Measurements from ENCODE around the gene PITX2.
A peak's percentile ranks its signal among the peaks of the same experiment; 100 is the strongest.

The PITX2 gene

DNA sequence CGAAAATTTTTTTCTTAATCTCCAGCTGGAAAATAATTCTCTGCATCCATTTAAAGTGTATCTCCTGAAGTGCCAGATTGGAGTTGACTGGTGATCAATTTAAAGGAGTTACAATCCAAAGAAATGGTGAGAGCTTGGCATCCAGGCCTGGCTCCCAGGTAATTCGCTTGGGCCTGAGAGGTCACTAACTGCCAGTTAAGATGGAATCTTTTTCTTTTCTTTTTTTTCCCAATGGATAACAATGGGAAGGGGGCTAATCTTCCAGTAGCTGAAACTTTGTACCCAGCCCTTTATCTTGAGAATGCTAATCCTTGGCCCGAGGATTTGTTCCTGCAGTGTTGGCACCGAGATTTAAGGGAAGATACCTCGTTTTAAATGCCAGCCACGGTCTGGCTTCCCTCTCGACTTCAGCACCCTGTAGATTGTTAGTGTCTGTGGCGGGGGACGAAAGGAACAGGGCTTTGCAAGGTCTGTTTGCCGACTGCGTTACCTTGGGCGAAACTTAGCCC lies 13.3 kb upstream of the PITX2 start:
- no peak for DNase-seq

DNA sequence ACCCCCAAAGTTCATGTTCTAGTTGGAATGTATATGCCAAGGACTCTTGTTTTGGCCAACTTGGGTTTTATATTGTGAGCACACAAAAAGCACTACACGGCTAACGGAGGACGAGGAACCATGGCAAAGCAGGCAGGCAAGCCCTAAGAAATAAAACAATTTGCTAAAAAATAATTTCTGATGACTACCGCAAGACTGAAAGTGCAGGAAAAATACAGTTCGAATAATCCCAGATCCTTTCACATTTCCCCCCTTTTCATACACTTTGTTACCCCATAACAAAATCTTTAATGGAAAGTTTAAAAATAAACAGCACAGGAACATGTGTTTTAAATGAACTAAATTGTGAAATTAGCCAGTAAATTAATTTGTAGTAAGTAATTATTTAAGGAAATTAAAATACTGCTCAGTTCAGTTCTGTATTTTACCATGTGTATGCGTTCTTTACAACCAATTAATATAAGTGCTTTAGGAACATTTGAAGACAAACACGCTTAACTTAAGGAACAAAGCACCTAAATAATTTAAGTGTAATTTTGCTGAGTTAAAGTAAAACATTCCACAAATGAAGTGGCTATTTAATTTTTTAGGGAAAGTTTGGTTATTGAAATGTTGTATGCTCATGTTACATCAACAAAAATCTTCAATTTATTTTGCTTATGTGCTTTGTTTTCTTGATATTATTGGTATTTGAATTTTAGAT lies 12.4 kb upstream of the PITX2 start:
- no peak for DNase-seq

GRCh38 chr4:110634350-110635162 lies 11.7 kb upstream of the PITX2 start:
- DNase-seq: no peak

- no peak for DNase-seq
Observed at GRCh38 chr4:110633358-110634341, 10.8 kb upstream of the PITX2 start.

- DNase-seq: no peak
Observed at GRCh38 chr4:110632506-110633357, 9.9 kb upstream of the PITX2 start.

GRCh38 chr4:110631584-110632505 lies 9.0 kb upstream of the PITX2 start:
- peak; percentile 77 for DNase-seq

- peak; percentile 62 for DNase-seq
Observed at GRCh38 chr4:110630688-110631402, 8.0 kb upstream of the PITX2 start.

- no peak for DNase-seq
Observed at GRCh38 chr4:110629780-110630687, 7.2 kb upstream of the PITX2 start.

DNA sequence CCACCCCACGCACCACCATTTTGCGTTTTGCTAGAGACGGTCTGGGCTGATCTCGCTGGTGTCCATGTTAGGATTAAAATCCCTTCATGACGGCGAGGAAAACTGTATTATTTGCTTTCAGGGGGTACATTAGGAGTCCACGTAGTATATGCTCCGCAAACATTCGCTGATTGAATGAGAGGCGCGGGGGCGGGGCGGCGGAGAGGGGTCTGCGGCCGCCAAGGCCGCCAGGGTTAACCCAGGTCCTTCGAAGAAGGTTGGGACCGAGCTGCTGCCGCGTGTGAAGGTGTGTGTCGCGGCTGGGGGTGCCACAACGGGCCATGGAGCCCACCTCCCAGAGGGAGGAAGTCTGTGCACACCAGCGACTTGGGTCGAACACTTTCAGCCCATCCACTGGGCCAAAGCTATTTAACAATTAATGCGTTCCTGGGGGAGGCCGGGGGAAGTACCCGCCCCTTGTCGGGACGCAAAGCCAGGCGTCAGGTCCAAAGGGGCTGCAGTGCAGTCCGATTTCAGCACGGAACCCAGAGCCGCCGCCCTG lies 6.4 kb upstream of the PITX2 start:
- DNase-seq: no peak

DNA sequence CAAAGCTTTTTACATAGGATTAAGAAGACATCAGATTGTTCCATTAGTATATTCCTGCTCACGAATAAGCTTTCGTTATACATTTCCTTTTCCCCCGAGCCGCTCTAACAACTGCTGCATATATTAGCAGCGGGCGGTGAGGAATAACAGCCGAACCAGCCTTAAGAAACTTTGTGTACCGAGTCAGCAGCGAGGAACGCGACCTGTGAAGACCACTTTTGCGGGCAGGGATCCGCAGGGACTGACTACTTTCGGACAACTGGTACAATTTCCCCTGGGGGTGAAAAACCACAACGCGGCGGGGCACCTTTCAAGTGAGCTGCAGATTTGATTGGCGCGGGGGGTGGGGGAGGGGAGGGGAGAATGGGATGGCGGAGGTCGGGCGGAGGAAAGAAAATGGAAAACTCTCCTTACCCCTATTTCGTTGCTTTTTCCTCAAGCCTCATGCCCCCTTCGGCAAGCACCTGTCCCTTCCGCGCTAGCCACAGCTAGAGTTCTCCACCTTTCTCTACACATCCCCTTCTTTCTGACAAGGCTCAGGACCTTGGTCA lies 5.9 kb upstream of the PITX2 start:
- DNase-seq: peak; percentile 22

GRCh38 chr4:110627977-110628662 lies 5.2 kb upstream of the PITX2 start:
- no peak for DNase-seq

DNA sequence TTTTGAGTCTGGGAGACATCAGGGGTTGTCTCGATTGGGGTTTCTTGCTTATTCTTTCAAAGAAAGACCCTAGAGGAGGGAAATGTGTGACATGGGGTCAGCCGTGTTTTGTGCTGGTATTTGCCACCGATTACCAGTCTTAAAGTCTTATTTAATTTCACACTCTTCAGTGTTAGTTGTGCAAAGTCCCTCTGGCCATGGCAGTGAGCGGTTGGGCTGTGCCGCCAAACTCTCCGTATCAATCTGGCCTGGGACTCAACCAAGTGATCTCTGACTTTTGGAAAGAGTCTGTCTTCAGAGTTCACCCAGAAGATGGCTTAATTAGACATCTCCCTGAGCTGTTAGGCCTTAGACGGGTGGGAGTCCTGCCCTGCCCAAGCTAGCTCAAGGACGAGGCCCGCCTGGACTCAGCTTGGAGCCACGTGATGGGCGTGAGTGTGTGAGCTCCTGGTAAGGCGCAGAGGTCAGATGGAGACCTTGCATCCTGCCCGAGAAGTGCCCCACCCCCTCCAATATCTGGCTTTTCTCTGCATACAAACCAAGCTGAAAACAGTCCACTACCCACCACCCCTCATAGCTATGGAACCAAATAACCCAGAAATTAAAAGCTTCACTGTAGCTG lies 3.8 kb upstream of the PITX2 start:
- no peak for DNase-seq

GRCh38 chr4:110625576-110626257 lies 2.8 kb upstream of the PITX2 start:
- DNase-seq: no peak

DNA sequence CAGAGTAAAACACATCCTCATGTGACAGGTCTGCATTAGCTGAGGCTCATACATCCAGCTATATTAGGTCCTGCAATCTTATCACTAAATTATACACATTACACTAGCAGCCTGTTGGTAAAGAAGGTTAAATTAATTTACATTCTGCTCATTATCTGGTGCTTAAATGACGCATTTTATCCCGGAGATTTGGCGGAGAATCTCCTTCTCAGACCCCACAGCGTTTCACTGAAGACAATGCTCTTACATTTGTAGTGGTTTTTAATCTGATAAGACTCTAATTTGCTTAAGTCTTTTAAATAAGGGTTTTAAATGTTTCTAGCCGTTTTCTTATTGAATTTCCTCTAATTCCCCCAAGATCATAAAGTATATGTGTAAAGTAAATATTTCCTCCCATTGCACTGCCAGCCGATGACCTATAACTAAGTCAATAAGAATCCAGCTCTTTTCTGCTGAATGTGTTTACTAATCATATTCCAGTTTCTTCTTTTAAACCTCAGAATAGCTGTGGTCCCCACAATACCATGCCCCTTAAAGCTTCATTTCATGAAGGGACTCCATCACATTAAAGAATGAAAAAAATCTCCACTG lies 2.1 kb upstream of the PITX2 start:
- no peak for DNase-seq

DNA sequence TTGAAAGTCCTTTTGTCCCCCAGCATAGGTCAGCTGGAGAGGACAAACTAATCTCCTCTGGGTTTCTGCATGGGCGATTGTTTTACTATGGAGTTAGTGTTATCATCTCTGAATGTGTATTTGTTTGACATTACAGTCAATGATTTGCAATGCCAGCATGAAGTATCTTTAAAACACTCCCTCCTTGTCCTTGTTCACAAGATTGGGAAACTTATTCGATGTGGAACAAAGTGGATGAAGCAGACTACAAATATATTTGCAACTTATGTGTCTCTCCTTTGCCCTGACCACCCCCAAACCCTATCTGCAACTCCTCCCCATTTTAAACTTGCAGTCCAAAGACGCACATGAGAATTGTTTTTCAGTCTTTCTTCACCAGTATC lies 1.5 kb upstream of the PITX2 start:
- no peak for DNase-seq

- DNase-seq: no peak
Observed at GRCh38 chr4:110623718-110624397, 981 bp upstream of the PITX2 start.
